Endodermal cell (in vitro differentiated cells): ENCODE data around the gene TEN1. TPM values are rescaled to one million over a fixed set of nuclear protein-coding genes. Genes with fewer than 3 reads are reported as not detected.

Experiments used
- DNase-seq: peaks from one replicate; pipeline ENCODE4 v3.0.0-alpha.2; 2017
- H3K27ac ChIP-seq: 2 replicates; pipeline ENCODE4 v1.5.1; 2013; ENCODE audit warnings: mild to moderate bottlenecking, low read depth, low read length, moderate library complexity
- H3K27me3 ChIP-seq: 2 replicates; pipeline ENCODE4 v1.6.1; 2013; ENCODE audit warnings: mild to moderate bottlenecking, low read length, moderate library complexity; ENCODE audit not compliant: insufficient read depth, control insufficient read depth, poor library complexity, severe bottlenecking
- H3K36me3 ChIP-seq: 2 replicates; pipeline ENCODE4 v1.7.0; 2013; ENCODE audit warnings: mild to moderate bottlenecking, low read length, moderate library complexity; ENCODE audit not compliant: control insufficient read depth, insufficient read depth
- H3K4me1 ChIP-seq: one replicate; pipeline ENCODE4 v1.7.0; 2013; ENCODE audit warnings: low read length; ENCODE audit not compliant: control insufficient read depth, insufficient read depth
- H3K4me3 ChIP-seq: 2 replicates; pipeline ENCODE4 v1.5.1; 2013; ENCODE audit warnings: mild to moderate bottlenecking, low read length, moderate library complexity
- H3K9ac ChIP-seq: 2 replicates; pipeline ENCODE4 v1.6.1; 2013; ENCODE audit warnings: mild to moderate bottlenecking, low read length, moderate library complexity; ENCODE audit not compliant: poor library complexity, severe bottlenecking; ENCODE audit errors: extremely low read depth
- H3K9me3 ChIP-seq: 2 replicates; pipeline ENCODE4 v1.6.1; 2013; ENCODE audit warnings: mild to moderate bottlenecking, low read length, moderate library complexity; ENCODE audit not compliant: control insufficient read depth
- H3K27ac Mint-ChIP-seq: 2 replicates; pipeline ENCODE4 v1.8.0; 2020; ENCODE audit warnings: mixed read lengths
- H3K27me3 Mint-ChIP-seq: 2 replicates; pipeline ENCODE4 v1.8.0; 2021; ENCODE audit warnings: mild to moderate bottlenecking, mixed read lengths; ENCODE audit not compliant: insufficient read depth
- H3K36me3 Mint-ChIP-seq: 2 replicates; pipeline ENCODE4 v1.8.0; 2020; ENCODE audit warnings: low read depth, mixed read lengths
- H3K4me1 Mint-ChIP-seq: 2 replicates; pipeline ENCODE4 v1.8.0; 2020; ENCODE audit warnings: mixed read lengths
- H3K4me3 Mint-ChIP-seq: 2 replicates; pipeline ENCODE4 v1.8.0; 2020; ENCODE audit warnings: mild to moderate bottlenecking, moderate library complexity, mixed read lengths
- H3K9me3 Mint-ChIP-seq: 2 replicates; pipeline ENCODE4 v1.8.0; 2020; ENCODE audit warnings: mild to moderate bottlenecking, mixed read lengths
- WGBS, 2 experiments: methylation state at CpG; one replicate each; pipeline versions ENCODE4 v1.1.5 to v1.1.7; 2013; ENCODE audit warnings: missing lambda C conversion rate in 2 of 2, mixed read lengths in 1 of 2; ENCODE audit not compliant: insufficient coverage in 1 of 2, insufficient read length in 1 of 2; 5-methylcytosine and 5-hydroxymethylcytosine counted together
- total RNA-seq, 2 donors: library from RNA; stranded (reverse); fragmentation: NEBNext Ultra II Directional in 1 of 2; extraction: Animal tissue kit (Norgen Biotek cat#: 25700) in 1 of 2; gene quantifications; 2 replicates in 1 of 2; 3 replicates in 1 of 2; pipeline ENCODE4 v1.2.1, GENCODE V29; 2021
- TF ChIP-seq, protein P1 (sequence below): fragments of 200-600 bp; sonication (generic); conservative IDR thresholded peaks from 2 replicates; pipeline ENCODE4 v1.5.0; 2021; ENCODE audit warnings: antibody characterized with exemption, mild to moderate bottlenecking

Gene TEN1
- total RNA-seq, 2 donors from 2014 or later: 12.1 to 15.3 TPM

GRCh38 chr17:75995385-75995925 is 16.4 kb downstream of the TEN1 start:
- H3K27ac Mint-ChIP-seq: no peak overlapping the region
- TF ChIP-seq, protein P1, sequence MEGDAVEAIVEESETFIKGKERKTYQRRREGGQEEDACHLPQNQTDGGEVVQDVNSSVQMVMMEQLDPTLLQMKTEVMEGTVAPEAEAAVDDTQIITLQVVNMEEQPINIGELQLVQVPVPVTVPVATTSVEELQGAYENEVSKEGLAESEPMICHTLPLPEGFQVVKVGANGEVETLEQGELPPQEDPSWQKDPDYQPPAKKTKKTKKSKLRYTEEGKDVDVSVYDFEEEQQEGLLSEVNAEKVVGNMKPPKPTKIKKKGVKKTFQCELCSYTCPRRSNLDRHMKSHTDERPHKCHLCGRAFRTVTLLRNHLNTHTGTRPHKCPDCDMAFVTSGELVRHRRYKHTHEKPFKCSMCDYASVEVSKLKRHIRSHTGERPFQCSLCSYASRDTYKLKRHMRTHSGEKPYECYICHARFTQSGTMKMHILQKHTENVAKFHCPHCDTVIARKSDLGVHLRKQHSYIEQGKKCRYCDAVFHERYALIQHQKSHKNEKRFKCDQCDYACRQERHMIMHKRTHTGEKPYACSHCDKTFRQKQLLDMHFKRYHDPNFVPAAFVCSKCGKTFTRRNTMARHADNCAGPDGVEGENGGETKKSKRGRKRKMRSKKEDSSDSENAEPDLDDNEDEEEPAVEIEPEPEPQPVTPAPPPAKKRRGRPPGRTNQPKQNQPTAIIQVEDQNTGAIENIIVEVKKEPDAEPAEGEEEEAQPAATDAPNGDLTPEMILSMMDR: no peak
- no peaks in the 10 kb centered on the region for H3K4me1 Mint-ChIP-seq
- no peak overlapping the region for H3K4me3 Mint-ChIP-seq
- Histone ChIP-seq H3K27ac (no peak overlapping the region), H3K36me3 (peaks cover 9% of the 10 kb centered on the region), H3K4me1 (no peaks in the 10 kb centered on the region), H3K9ac (no peak overlapping the region), H3K4me3 (no peak overlapping the region), H3K27me3 (no peaks in the 10 kb centered on the region), H3K9me3 (no peaks in the 10 kb centered on the region)
- H3K36me3 Mint-ChIP-seq: peaks cover 37% of the 10 kb centered on the region
- 89 to 92% methylated on average over 6 to 7 of the region's 7 CpGs for WGBS, 2 experiments
- H3K9me3 Mint-ChIP-seq: no peaks in the 10 kb centered on the region
- no peaks in the 10 kb centered on the region for H3K27me3 Mint-ChIP-seq
- DNase-seq: no peak

GRCh38 chr17:75996665-75997590 is 17.9 kb downstream of the TEN1 start:
- Histone ChIP-seq H3K27ac (peak overlapping the region; percentile 53), H3K9me3 (no peaks in the 10 kb centered on the region), H3K4me1 (no peaks in the 10 kb centered on the region), H3K9ac (no peak overlapping the region), H3K36me3 (peaks cover under 1% of the 10 kb centered on the region), H3K27me3 (no peaks in the 10 kb centered on the region), H3K4me3 (no peak overlapping the region)
- peak overlapping the region; percentile 54 for H3K27ac Mint-ChIP-seq
- no peak overlapping the region for H3K4me3 Mint-ChIP-seq
- H3K4me1 Mint-ChIP-seq: no peaks in the 10 kb centered on the region
- no peaks in the 10 kb centered on the region for H3K27me3 Mint-ChIP-seq
- peaks cover 27% of the 10 kb centered on the region for H3K36me3 Mint-ChIP-seq
- DNase-seq: peak; percentile 70
- 81 to 82% methylated on average over 11 to 18 of the region's 18 CpGs for WGBS, 2 experiments
- H3K9me3 Mint-ChIP-seq: no peaks in the 10 kb centered on the region
- TF ChIP-seq, protein P1: no peak

DNA sequence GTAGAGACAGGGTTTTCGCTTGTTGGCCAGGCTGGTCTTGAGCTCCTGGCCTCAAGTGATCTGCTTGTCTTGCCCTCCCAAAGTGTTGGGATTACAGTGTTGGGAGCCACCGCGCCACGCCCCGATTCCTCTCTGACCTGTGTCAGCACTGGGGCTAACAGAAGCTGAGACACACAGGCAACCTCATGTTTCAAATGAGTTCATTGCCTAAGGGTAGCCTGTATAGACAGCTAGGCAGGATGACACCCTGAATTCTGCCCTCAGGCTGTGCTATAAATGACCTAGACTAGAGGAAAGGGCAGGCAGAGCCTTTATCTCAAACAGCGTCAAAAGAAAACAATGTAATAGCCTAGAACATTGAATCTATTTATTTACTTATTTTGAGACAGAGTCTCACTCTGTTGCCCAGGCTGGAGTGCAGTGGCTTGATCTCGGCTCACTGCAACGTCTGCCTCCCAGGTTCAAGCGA is 19.3 kb downstream of the TEN1 start:
- Histone ChIP-seq H3K27me3 (no peaks in the 10 kb centered on the region), H3K4me1 (no peaks in the 10 kb centered on the region), H3K4me3 (no peak overlapping the region), H3K27ac (no peak overlapping the region), H3K9ac (no peak overlapping the region), H3K9me3 (no peaks in the 10 kb centered on the region), H3K36me3 (peaks cover 3% of the 10 kb centered on the region)
- peaks cover 24% of the 10 kb centered on the region for H3K36me3 Mint-ChIP-seq
- peak; percentile 39 for DNase-seq
- H3K4me1 Mint-ChIP-seq: no peaks in the 10 kb centered on the region
- H3K27ac Mint-ChIP-seq: peak overlapping the region; percentile 39
- H3K4me3 Mint-ChIP-seq: no peak overlapping the region
- TF ChIP-seq, protein P1: no peak
- H3K9me3 Mint-ChIP-seq: no peaks in the 10 kb centered on the region
- WGBS, 2 experiments: 94 to 96% methylated on average over 9 of the region's 9 CpGs
- H3K27me3 Mint-ChIP-seq: no peaks in the 10 kb centered on the region
